Astrocyte (in vitro differentiated cells and primary cell): ENCODE data around the gene OBP2B. TPM values are rescaled to one million over a fixed set of nuclear protein-coding genes. Genes with fewer than 3 reads are reported as not detected.

Experiments
- DNase-seq: peaks from one replicate; pipeline ENCODE4 v3.0.0-alpha.2; 2010; ENCODE audit warnings: low read depth
- FAIRE-seq: peaks from 2 replicates; lab custom pipeline; 2011; peaks lifted over from hg19 to GRCh38; lab: Jason Lieb, UNC
- H2AFZ ChIP-seq: 2 replicates; pipeline ENCODE4 v1.6.0; 2012; ENCODE audit warnings: low read depth, low read length, inconsistent platforms
- H3K27ac ChIP-seq: 2 replicates; pipeline ENCODE4 v1.5.1; 2011; ENCODE audit warnings: low read depth, low read length, inconsistent platforms
- H3K27me3 ChIP-seq: 2 replicates; pipeline ENCODE4 v1.6.0; 2011; ENCODE audit warnings: low read length, inconsistent platforms; ENCODE audit not compliant: insufficient read depth
- H3K36me3 ChIP-seq: 2 replicates; pipeline ENCODE4 v1.5.1; 2011; ENCODE audit warnings: low read length, inconsistent platforms; ENCODE audit not compliant: insufficient read depth
- H3K4me1 ChIP-seq: 2 replicates; pipeline ENCODE4 v1.5.1; 2011; ENCODE audit warnings: low read length, inconsistent platforms; ENCODE audit not compliant: insufficient read depth
- H3K4me2 ChIP-seq: 2 replicates; pipeline ENCODE4 v1.6.0; 2012; ENCODE audit warnings: low read length, inconsistent platforms
- H3K4me3 ChIP-seq: 2 replicates; pipeline ENCODE4 v1.5.1; 2011; ENCODE audit warnings: low read depth, mild to moderate bottlenecking, low read length, inconsistent platforms; ENCODE audit not compliant: insufficient read depth
- H3K79me2 ChIP-seq: 2 replicates; pipeline ENCODE4 v1.6.0; 2012; ENCODE audit warnings: mild to moderate bottlenecking, low read length, inconsistent platforms; ENCODE audit not compliant: insufficient read depth
- H3K9ac ChIP-seq: 2 replicates; pipeline ENCODE4 v1.6.0; 2012; ENCODE audit warnings: mild to moderate bottlenecking, low read length, inconsistent platforms
- H3K9me3 ChIP-seq: 2 replicates; pipeline ENCODE4 v1.5.1; 2012; ENCODE audit warnings: low read depth, mild to moderate bottlenecking, low read length, inconsistent platforms; ENCODE audit not compliant: insufficient read depth
- H4K20me1 ChIP-seq: 2 replicates; pipeline ENCODE4 v1.6.0; 2012; ENCODE audit warnings: low read length, inconsistent platforms; ENCODE audit not compliant: insufficient read depth
- H3K27ac Mint-ChIP-seq: one replicate; pipeline ENCODE4 v1.8.0; 2021; ENCODE audit warnings: mild to moderate bottlenecking, mixed read lengths; ENCODE audit not compliant: unreplicated experiment
- H3K27me3 Mint-ChIP-seq: one replicate; pipeline ENCODE4 v1.8.0; 2021; ENCODE audit warnings: low read depth, mixed read lengths; ENCODE audit not compliant: unreplicated experiment
- H3K36me3 Mint-ChIP-seq: one replicate; pipeline ENCODE4 v1.8.0; 2021; ENCODE audit warnings: low read depth, mixed read lengths; ENCODE audit not compliant: unreplicated experiment
- H3K4me1 Mint-ChIP-seq: one replicate; pipeline ENCODE4 v1.8.0; 2021; ENCODE audit warnings: low read depth, mixed read lengths; ENCODE audit not compliant: unreplicated experiment
- H3K4me3 Mint-ChIP-seq: one replicate; pipeline ENCODE4 v1.8.0; 2021; ENCODE audit warnings: mild to moderate bottlenecking, moderate library complexity, mixed read lengths; ENCODE audit not compliant: unreplicated experiment
- H3K9me3 Mint-ChIP-seq: one replicate; pipeline ENCODE4 v1.8.0; 2021; ENCODE audit warnings: mild to moderate bottlenecking, mixed read lengths; ENCODE audit not compliant: unreplicated experiment
- EZH2 ChIP-seq: IDR thresholded peaks from 2 replicates; pipeline ENCODE4 v1.6.1; 2012; ENCODE audit warnings: mild to moderate bottlenecking, low read length, inconsistent platforms; ENCODE audit not compliant: insufficient read depth
- total RNA-seq: library from RNA; stranded (reverse); gene quantifications from 2 replicates; pipeline ENCODE4 v1.2.1, GENCODE V29; 2021
- TF ChIP-seq, protein P1 (sequence below): IDR thresholded peaks from 2 replicates; pipeline ENCODE4 v1.5.1; 2011; ENCODE audit warnings: low read depth, mild to moderate bottlenecking, inconsistent platforms, low read length, moderate library complexity; ENCODE audit not compliant: insufficient read depth

Gene OBP2B
- total RNA-seq, 1 donor from 2014 or later: not detected

- Mint-ChIP-seq H3K4me1 (peaks cover 5% of the 10 kb centered on the region), H3K4me3 (no peak overlapping the region), H3K36me3 (no peaks in the 10 kb centered on the region), H3K27me3 (peaks cover 33% of the 10 kb centered on the region), H3K27ac (no peak overlapping the region), H3K9me3 (peaks cover 3% of the 10 kb centered on the region)
- DNase-seq (no peak), FAIRE-seq (no peak)
- Histone ChIP-seq H3K9me3 (no peaks in the 10 kb centered on the region), H3K36me3 (no peaks in the 10 kb centered on the region), H3K4me1 (no peaks in the 10 kb centered on the region), H3K4me2 (no peak overlapping the region), H3K27me3 (peaks cover 33% of the 10 kb centered on the region), H3K4me3 (no peak overlapping the region), H2AFZ (no peak overlapping the region), H4K20me1 (no peaks in the 10 kb centered on the region), H3K79me2 (no peaks in the 10 kb centered on the region), H3K9ac (no peak overlapping the region), H3K27ac (no peak overlapping the region)
- no peak for TF ChIP-seq EZH2
- TF ChIP-seq, protein P1, sequence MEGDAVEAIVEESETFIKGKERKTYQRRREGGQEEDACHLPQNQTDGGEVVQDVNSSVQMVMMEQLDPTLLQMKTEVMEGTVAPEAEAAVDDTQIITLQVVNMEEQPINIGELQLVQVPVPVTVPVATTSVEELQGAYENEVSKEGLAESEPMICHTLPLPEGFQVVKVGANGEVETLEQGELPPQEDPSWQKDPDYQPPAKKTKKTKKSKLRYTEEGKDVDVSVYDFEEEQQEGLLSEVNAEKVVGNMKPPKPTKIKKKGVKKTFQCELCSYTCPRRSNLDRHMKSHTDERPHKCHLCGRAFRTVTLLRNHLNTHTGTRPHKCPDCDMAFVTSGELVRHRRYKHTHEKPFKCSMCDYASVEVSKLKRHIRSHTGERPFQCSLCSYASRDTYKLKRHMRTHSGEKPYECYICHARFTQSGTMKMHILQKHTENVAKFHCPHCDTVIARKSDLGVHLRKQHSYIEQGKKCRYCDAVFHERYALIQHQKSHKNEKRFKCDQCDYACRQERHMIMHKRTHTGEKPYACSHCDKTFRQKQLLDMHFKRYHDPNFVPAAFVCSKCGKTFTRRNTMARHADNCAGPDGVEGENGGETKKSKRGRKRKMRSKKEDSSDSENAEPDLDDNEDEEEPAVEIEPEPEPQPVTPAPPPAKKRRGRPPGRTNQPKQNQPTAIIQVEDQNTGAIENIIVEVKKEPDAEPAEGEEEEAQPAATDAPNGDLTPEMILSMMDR: peak; percentile 3
Measured at GRCh38 chr9:133188006-133188842, 20.8 kb downstream of the OBP2B start.

- Histone ChIP-seq H4K20me1 (no peaks in the 10 kb centered on the region), H3K4me1 (no peaks in the 10 kb centered on the region), H3K9me3 (no peaks in the 10 kb centered on the region), H2AFZ (no peak overlapping the region), H3K27me3 (peaks cover 35% of the 10 kb centered on the region), H3K79me2 (no peaks in the 10 kb centered on the region), H3K4me2 (no peak overlapping the region), H3K36me3 (no peaks in the 10 kb centered on the region), H3K9ac (no peak overlapping the region), H3K4me3 (no peak overlapping the region), H3K27ac (no peak overlapping the region)
- Mint-ChIP-seq H3K4me3 (no peak overlapping the region), H3K9me3 (peaks cover 3% of the 10 kb centered on the region), H3K27ac (no peak overlapping the region), H3K27me3 (peaks cover 38% of the 10 kb centered on the region), H3K4me1 (peaks cover 5% of the 10 kb centered on the region), H3K36me3 (no peaks in the 10 kb centered on the region)
- DNase-seq (no peak), FAIRE-seq (no peak)
- no peak for TF ChIP-seq EZH2
- TF ChIP-seq, protein P1: no peak
Measured at GRCh38 chr9:133187561-133188005, 21.5 kb downstream of the OBP2B start.

GRCh38 chr9:133186736-133187135 is 22.3 kb downstream of the OBP2B start:
- H3K9ac ChIP-seq: no peak overlapping the region
- DNase-seq: no peak
- no peaks in the 10 kb centered on the region for H3K4me1 ChIP-seq
- no peak for FAIRE-seq
- no peak overlapping the region for H3K4me3 ChIP-seq
- TF ChIP-seq, protein P1: no peak
- TF ChIP-seq EZH2: no peak
- Mint-ChIP-seq H3K27me3 (peaks cover 40% of the 10 kb centered on the region), H3K9me3 (peaks cover 3% of the 10 kb centered on the region), H3K27ac (no peak overlapping the region), H3K4me3 (no peak overlapping the region), H3K4me1 (peaks cover 5% of the 10 kb centered on the region), H3K36me3 (no peaks in the 10 kb centered on the region)
- no peaks in the 10 kb centered on the region for H3K9me3 ChIP-seq
- H3K4me2 ChIP-seq: no peak overlapping the region
- no peaks in the 10 kb centered on the region for H4K20me1 ChIP-seq
- H3K27me3 ChIP-seq: peaks cover 40% of the 10 kb centered on the region
- H3K79me2 ChIP-seq: no peaks in the 10 kb centered on the region
- no peak overlapping the region for H3K27ac ChIP-seq
- no peak overlapping the region for H2AFZ ChIP-seq
- H3K36me3 ChIP-seq: no peaks in the 10 kb centered on the region
